ENCODE results near the gene DUOX1.

GRCh38 chr15:45091161-45091560 is 38.6 kb upstream of the DUOX1 start:
- no peak for TF ChIP-seq EZH2 (IDR thresholded peaks at IDR 0.05; ENCODE audit: borderline replicate concordance, insufficient read depth, low read depth, low read length, poor library complexity, severe bottlenecking)
- TF ChIP-seq CTCF (IDR thresholded peaks at IDR 0.05), result no peak
